HG02885 (cell line): ENCODE results near the gene WDCP.
"Not testable (repeated sequence)": the region's sequence is repeated elsewhere in the genome, so short reads cannot be mapped to it uniquely, and the experiment has no call there.

Experiments used
- ATAC-seq: cut with Tn5 transposase; IDR thresholded peaks from one replicate; pipeline ENCODE4 v1.9.1; 2021; ENCODE audit warnings: mild to moderate bottlenecking; ENCODE audit not compliant: unreplicated experiment, poor library complexity

WDCP gene

DNA sequence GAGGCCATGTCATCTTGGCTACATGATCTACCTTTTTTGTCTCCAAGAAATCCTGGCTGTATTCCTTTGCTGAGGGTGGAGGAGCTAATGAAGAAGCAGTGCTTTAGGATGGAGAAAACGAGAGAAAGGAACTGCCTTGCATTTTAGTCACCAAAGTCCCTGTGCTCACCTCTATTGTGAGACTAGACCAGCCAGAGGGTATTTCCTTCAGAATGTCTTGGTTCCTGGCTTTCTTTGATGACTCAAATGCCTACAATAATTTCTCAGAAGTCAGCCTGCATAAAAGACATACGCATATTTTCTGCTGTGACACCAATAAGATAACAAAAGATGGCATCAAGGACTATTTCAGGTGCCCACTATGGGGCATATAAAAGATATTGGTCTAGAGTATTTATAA, 18.1 kb upstream of the WDCP start:
- ATAC-seq = no peak

GRCh38 chr2:24058564-24059271, 11.5 kb upstream of the WDCP start:
- no peak for ATAC-seq

DNA sequence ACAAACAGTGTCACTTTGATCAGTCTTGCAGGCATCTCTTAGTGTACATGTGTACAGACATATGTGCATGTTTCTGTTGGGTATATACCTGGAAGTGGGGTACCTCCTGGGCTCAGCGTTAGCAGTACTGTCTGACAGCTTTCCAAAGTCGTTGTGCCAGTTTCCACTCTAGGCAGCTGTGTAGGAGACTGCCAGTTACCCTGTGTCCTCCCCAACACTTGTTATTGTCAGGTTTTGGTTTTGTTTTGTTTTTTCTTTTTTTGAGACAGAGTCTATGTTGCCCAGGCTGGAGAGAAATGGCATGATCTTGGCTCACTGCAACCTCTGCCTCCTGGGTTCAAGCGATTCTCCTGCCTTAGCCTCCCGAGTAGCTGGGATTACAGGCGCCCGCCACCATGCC, 8.6 kb upstream of the WDCP start:
- no peak for ATAC-seq

GRCh38 chr2:24054366-24055010, 7.3 kb upstream of the WDCP start:
- ATAC-seq = no peak

GRCh38 chr2:24052951-24053350, 5.8 kb upstream of the WDCP start:
- ATAC-seq = no peak

DNA sequence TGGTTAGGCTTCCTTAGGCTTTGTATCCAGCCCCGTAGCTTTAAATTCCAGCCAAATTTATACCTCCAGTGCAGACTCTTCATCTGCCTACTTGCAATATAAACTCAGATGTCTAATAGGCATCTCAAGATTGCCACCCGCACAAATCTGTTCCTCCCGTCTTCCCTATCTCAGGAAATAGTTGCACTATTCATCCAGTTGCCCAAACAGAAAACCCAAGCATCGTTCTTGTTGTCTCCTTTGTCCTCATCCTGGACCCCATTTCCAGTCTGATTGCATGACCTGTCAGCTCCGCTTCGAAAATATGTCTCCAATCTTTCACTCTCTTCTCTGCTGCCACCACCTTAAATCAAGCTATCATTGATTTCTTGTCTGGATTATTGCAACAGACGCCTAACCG, 4.6 kb upstream of the WDCP start:
- ATAC-seq = no peak

GRCh38 chr2:24050041-24050979, 3.1 kb upstream of the WDCP start:
- ATAC-seq = no peak

DNA sequence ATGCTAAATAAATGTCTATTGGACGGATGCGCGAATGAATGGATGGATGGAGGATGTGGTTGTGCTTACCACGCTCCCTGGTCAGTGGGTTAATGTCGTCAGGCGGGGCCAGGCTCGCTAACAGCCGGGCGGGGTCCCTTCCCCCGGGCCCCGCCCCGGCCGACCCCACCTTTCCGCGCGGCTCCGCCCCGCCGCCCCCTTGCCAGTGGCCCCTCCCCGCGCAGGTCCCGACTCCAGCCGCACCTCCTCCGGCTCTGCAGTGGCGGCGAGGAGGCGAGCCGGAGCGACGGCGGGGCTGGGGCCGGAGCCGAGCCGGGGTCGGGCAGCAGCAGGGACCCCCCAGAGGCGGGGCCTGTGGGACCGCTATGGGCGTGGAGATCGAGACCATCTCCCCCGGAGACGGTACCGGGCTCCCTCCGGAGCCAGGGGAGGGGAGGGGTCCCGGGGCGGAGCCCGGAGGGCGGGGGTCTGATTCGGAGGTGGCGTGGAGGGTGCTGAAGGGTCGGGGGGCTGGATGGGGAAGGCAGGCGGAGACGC, 2.4 kb upstream of the WDCP start, which contains the start of gene FKBP1B:
Gene FKBP1B, plus strand, starts transcription at position 257 of the 537 bp plus-strand sequence. Its CDS starts 109 bp downstream, at position 366.
- ATAC-seq = peak; percentile 23

- no peak for ATAC-seq
Observed at GRCh38 chr2:24048769-24049484, 1.7 kb upstream of the WDCP start.

DNA sequence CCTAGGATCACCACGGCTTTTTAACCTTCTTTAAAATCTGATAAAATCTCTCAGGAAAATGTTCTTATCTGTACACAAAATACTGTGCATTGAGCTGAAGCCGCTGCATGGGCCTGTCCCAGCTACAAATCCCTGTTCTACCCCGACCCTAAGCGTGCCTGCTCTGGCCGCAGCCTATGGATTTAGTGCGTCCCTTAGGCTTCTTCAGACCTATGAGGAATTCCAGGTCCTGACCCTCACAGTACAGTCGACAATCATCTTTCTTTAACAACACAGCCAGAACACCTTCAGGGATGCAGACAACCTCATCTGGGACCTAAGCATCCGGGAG, 477 bp upstream of the WDCP start:
- no peak for ATAC-seq

GRCh38 chr2:24046599-24046929, 627 bp downstream of the WDCP start:
- ATAC-seq = no peak

- no peak for ATAC-seq
Observed at GRCh38 chr2:24045511-24046508, 1.4 kb downstream of the WDCP start.

- ATAC-seq = not testable (repeated sequence)
Observed at GRCh38 chr2:24043133-24043532, 4.1 kb downstream of the WDCP start.

GRCh38 chr2:24040511-24040910, 6.7 kb downstream of the WDCP start:
- ATAC-seq = no peak

GRCh38 chr2:24038786-24039499, 8.2 kb downstream of the WDCP start:
- no peak for ATAC-seq

GRCh38 chr2:24026233-24026632, 21.0 kb downstream of the WDCP start:
- no peak for ATAC-seq

- ATAC-seq = no peak
Observed at GRCh38 chr2:24024996-24025663, 22.1 kb downstream of the WDCP start.

DNA sequence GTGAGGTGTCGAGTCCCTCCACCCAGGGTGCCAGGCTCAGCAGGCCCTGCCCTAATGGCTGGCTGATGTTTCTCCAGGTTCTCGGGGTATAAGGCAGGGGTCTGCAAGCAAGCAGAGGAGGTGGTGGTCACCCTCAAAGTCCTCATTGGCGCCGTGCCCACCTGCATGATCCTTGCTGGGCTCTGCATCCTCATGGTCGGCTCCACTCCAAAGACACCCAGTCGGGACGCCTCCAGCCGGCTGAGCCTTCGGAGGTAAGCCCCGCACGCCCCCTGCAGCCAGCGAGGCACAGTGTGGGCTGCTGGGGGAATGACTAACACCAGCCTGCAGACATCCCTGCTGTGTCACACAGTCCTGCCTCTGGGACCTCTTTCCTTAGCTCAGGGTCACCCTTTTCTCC, 23.2 kb downstream of the WDCP start:
- no peak for ATAC-seq
